DND-41 (cell line): ENCODE data around the gene UBE2Q2.
"Not testable (repeated sequence)": the region's sequence is repeated elsewhere in the genome, so short reads cannot be mapped to it uniquely, and the experiment has no call there.

Experiments used
- ATAC-seq: fragments of 200-7000 bp; cut with Tn5 transposase; 3 replicates; pipeline ENCODE4 v1.9.1; 2021; ENCODE audit warnings: low read depth; ENCODE audit not compliant: insufficient read depth
- DNase-seq: peaks from one replicate; pipeline ENCODE4 v3.0.0-alpha.2; 2020
- H2AFZ ChIP-seq: 2 replicates; pipeline ENCODE4 v1.6.0; 2012; ENCODE audit warnings: low read depth, low read length
- H3K27ac ChIP-seq: 2 replicates; pipeline ENCODE4 v1.5.1; 2012; ENCODE audit warnings: low read length, inconsistent platforms
- H3K27me3 ChIP-seq: fragments of 200-600 bp; sonication (generic); 2 replicates; pipeline ENCODE4 v1.6.0; 2012; ENCODE audit warnings: low read length, mild to moderate bottlenecking, inconsistent platforms; ENCODE audit not compliant: insufficient read depth, poor library complexity
- H3K36me3 ChIP-seq: 2 replicates; pipeline ENCODE4 v1.5.1; 2012; ENCODE audit warnings: low read length, inconsistent platforms; ENCODE audit not compliant: insufficient read depth
- H3K4me1 ChIP-seq: 2 replicates; pipeline ENCODE4 v1.5.1; 2012; ENCODE audit warnings: mild to moderate bottlenecking, low read length; ENCODE audit not compliant: insufficient read depth
- H3K4me2 ChIP-seq: 2 replicates; pipeline ENCODE4 v1.6.0; 2012; ENCODE audit warnings: mild to moderate bottlenecking, moderate library complexity, low read length, inconsistent platforms; ENCODE audit not compliant: insufficient read depth
- H3K4me3 ChIP-seq, 2 experiments: fragments of 200-600 bp in 1 of 2; shearing (Covaris generic) in 1 of 2; 2 replicates each; pipeline ENCODE4 v1.5.1; 2012 to 2016; ENCODE audit warnings: inconsistent platforms in 2 of 2, low read length in 2 of 2, mild to moderate bottlenecking in 2 of 2, low read depth in 1 of 2, moderate library complexity in 1 of 2
- H3K79me2 ChIP-seq: 2 replicates; pipeline ENCODE4 v1.6.0; 2012; ENCODE audit warnings: low read length, inconsistent platforms; ENCODE audit not compliant: insufficient read depth
- H3K9ac ChIP-seq: 2 replicates; pipeline ENCODE4 v1.6.0; 2012; ENCODE audit warnings: low read depth, mild to moderate bottlenecking, inconsistent platforms, low read length, moderate library complexity
- H3K9me3 ChIP-seq: 2 replicates; pipeline ENCODE4 v1.5.1; 2012; ENCODE audit warnings: low read length, moderate library complexity, mild to moderate bottlenecking, inconsistent platforms; ENCODE audit not compliant: insufficient read depth, severe bottlenecking
- H4K20me1 ChIP-seq: 2 replicates; pipeline ENCODE4 v1.6.0; 2012; ENCODE audit warnings: low read length; ENCODE audit not compliant: insufficient read depth
- CTCF ChIP-seq: IDR thresholded peaks from 2 replicates; pipeline ENCODE4 v1.5.1; 2012; ENCODE audit warnings: borderline replicate concordance, low read length, moderate library complexity, mild to moderate bottlenecking; ENCODE audit not compliant: poor library complexity, severe bottlenecking; ENCODE audit errors: extremely low read depth
- EZH2 ChIP-seq: IDR thresholded peaks from 3 replicates; pipeline ENCODE4 v1.6.1; 2012; ENCODE audit warnings: borderline replicate concordance, low read depth, mild to moderate bottlenecking, moderate library complexity, low read length, inconsistent platforms; ENCODE audit not compliant: severe bottlenecking

The UBE2Q2 gene

GRCh38 chr15:75903331-75904239, 60.3 kb downstream of the UBE2Q2 start, which contains the start of gene FBXO22:
Gene FBXO22, plus strand, starts transcription at chr15:75903878. Its CDS starts 86 bp downstream, at chr15:75903964.
- H3K4me2 ChIP-seq, result peak within 1 kb of the TSS; percentile 73
- peak within 1 kb of the TSS; percentile 73 for H3K9ac ChIP-seq
- H3K27me3 ChIP-seq, result no peaks in the 10 kb centered on the region
- H3K4me3 ChIP-seq, result peak within 1 kb of the TSS; percentile 68 to 88; a peak in 3 of 4 replicates
- peak within 1 kb of the TSS; percentile 76 for H3K27ac ChIP-seq
- no peaks in the 10 kb centered on the region; the same call in 1 of the 2 replicates for H4K20me1 ChIP-seq
- peak within 1 kb of the TSS; percentile 81 for H2AFZ ChIP-seq
- peaks cover 31% of the 10 kb centered on the region for H3K79me2 ChIP-seq
- ATAC-seq, result peak; percentile 97
- DNase-seq, result peak; percentile 87
- TF ChIP-seq EZH2 (no peak), CTCF (no peak)
- H3K4me1 ChIP-seq, result peaks cover 48% of the 10 kb centered on the region
- H3K36me3 ChIP-seq, result peaks cover 29% of the 10 kb centered on the region
- no peaks in the 10 kb centered on the region for H3K9me3 ChIP-seq

- no peak overlapping the region for H2AFZ ChIP-seq
- H3K4me1 ChIP-seq, result peaks cover 48% of the 10 kb centered on the region
- H3K27me3 ChIP-seq, result no peaks in the 10 kb centered on the region
- H3K79me2 ChIP-seq, result peaks cover 39% of the 10 kb centered on the region
- no peak overlapping the region for H3K27ac ChIP-seq
- H3K9ac ChIP-seq, result no peak overlapping the region
- peaks cover 29% of the 10 kb centered on the region for H3K36me3 ChIP-seq
- H3K4me2 ChIP-seq, result peak overlapping the region; percentile 43; the same call in 1 of the 2 replicates
- TF ChIP-seq EZH2 (no peak), CTCF (no peak)
- no peaks in the 10 kb centered on the region for H3K9me3 ChIP-seq
- H3K4me3 ChIP-seq, result no peak overlapping the region; a peak in 1 of 4 replicates
- ATAC-seq (no peak), DNase-seq (no peak)
- H4K20me1 ChIP-seq, result no peaks in the 10 kb centered on the region; the same call in 1 of the 2 replicates
These were observed 62.0 kb downstream of the UBE2Q2 start for GRCh38 chr15:75905231-75905630.

- not testable (repeated sequence) for H3K4me2 ChIP-seq, H3K9ac ChIP-seq, H3K9me3 ChIP-seq, H3K27ac ChIP-seq, ATAC-seq, DNase-seq, H3K4me3 ChIP-seq, H3K27me3 ChIP-seq, H4K20me1 ChIP-seq, H2AFZ ChIP-seq, H3K4me1 ChIP-seq
- Histone ChIP-seq H3K36me3 (peaks cover 32% of the 10 kb centered on the region), H3K79me2 (peaks cover 27% of the 10 kb centered on the region; the same call in 1 of the 2 replicates)
These were observed 67.1 kb downstream of the UBE2Q2 start for GRCh38 chr15:75910355-75910754.

GRCh38 chr15:75916978-75917377, 73.7 kb downstream of the UBE2Q2 start:
- DNase-seq, result no peak
- Histone ChIP-seq H3K9ac (no peak overlapping the region), H3K36me3 (peaks cover 48% of the 10 kb centered on the region), H3K4me3 (no peak overlapping the region), H3K4me2 (no peak overlapping the region), H3K27me3 (no peaks in the 10 kb centered on the region), H2AFZ (no peak overlapping the region), H4K20me1 (no peaks in the 10 kb centered on the region), H3K4me1 (no peaks in the 10 kb centered on the region), H3K79me2 (0 out of 2 replicates have a peak, but pooled peaks cover 4% of the 10 kb centered on the region), H3K27ac (no peak overlapping the region), H3K9me3 (no peaks in the 10 kb centered on the region)
- no peak for TF ChIP-seq EZH2
- no peak for TF ChIP-seq CTCF
- no peak for ATAC-seq
